Measurements from ENCODE around the gene ADAMTS14. TPM values are rescaled to one million over a fixed set of nuclear protein-coding genes. Genes with fewer than 3 reads are reported as not detected.

The ADAMTS14 gene
- total RNA-seq, 2 experiments from 2014 or later: 0.16 to 0.25 TPM

GRCh38 chr10:70743430-70743788 lies 71.1 kb downstream of the ADAMTS14 start:
- H3K4me1 Mint-ChIP-seq (ENCODE audit: low read depth): peaks cover 10% of the 10 kb centered on the region

DNA sequence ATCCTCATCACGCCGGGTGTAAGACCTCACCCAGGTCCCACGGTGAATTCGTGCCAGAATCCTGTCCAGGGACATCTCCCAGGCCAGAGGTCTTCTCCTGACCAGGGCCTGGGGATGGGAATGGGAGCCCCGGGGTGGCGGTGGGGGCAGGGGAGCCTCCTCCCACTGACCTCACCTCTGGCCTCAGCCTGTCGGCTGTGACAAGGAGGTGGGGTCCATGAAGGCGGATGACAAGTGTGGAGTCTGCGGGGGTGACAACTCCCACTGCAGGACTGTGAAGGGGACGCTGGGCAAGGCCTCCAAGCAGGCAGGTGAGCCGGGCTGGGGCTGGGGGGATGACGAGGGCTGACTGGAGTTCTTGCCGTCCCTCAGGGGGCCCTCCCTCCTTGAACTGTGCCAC lies 71.6 kb downstream of the ADAMTS14 start:
- no peak for TF ChIP-seq CTCF (IDR thresholded peaks at IDR 0.05)
- Mint-ChIP-seq H3K27me3 (no peaks in the 10 kb centered on the region), H3K9me3 (no peaks in the 10 kb centered on the region), H3K36me3 (ENCODE audit: low read depth) (no peaks in the 10 kb centered on the region), H3K4me3 (no peak overlapping the region), H3K27ac (no peak overlapping the region), H3K4me1 (ENCODE audit: low read depth) (peaks cover 10% of the 10 kb centered on the region)
- ChIA-PET CTCF (interaction anchor here (1.6 to 2.2 kb wide), 2 partner anchors 11 to 13 kb away, joined by 5 to 9 read pairs; no protein-coding TSS in a partner anchor), POLR2A (no interaction called here)
- intact Hi-C loops (cut with micrococcal nuclease): no loop called here
- DNase-seq (no peak), ATAC-seq (no peak)

More at GRCh38 chr10:70743430-70743788, 71.1 kb downstream of the ADAMTS14 start:
- Mint-ChIP-seq H3K4me3 (no peak overlapping the region), H3K27me3 (no peaks in the 10 kb centered on the region), H3K9me3 (no peaks in the 10 kb centered on the region), H3K36me3 (ENCODE audit: low read depth) (no peaks in the 10 kb centered on the region), H3K27ac (no peak overlapping the region)
- ATAC-seq: no peak
- POLR2A ChIA-PET: no interaction called here
- no peak for DNase-seq
- CTCF ChIA-PET: interaction anchor here (1.6 to 2.2 kb wide), 3 partner anchors 10 to 15 kb away, joined by 5 to 12 read pairs (median 9); no protein-coding TSS in a partner anchor
- no peak for TF ChIP-seq CTCF (IDR thresholded peaks at IDR 0.05)
- intact Hi-C loops (cut with micrococcal nuclease): no loop called here

GRCh38 chr10:70744617-70745143 lies 72.4 kb downstream of the ADAMTS14 start:
- no peak for ATAC-seq
- H3K36me3 Mint-ChIP-seq (ENCODE audit: low read depth): no peaks in the 10 kb centered on the region
- H3K4me3 Mint-ChIP-seq: no peak overlapping the region
- H3K27ac Mint-ChIP-seq: no peak overlapping the region
- POLR2A ChIA-PET: interaction anchor here (1.4 kb wide), 1 partner anchor 213 kb away, joined by 3 read pairs; no protein-coding TSS in a partner anchor
- no peaks in the 10 kb centered on the region for H3K9me3 Mint-ChIP-seq
- H3K27me3 Mint-ChIP-seq: no peaks in the 10 kb centered on the region
- CTCF ChIA-PET: interaction anchor here (0.6 to 1.7 kb wide), 4 partner anchors 10 to 126 kb away, joined by 3 to 5 read pairs (median 3); no protein-coding TSS in a partner anchor
- no peak for TF ChIP-seq CTCF (IDR thresholded peaks at IDR 0.05)
- H3K4me1 Mint-ChIP-seq (ENCODE audit: low read depth): peaks cover 10% of the 10 kb centered on the region
- intact Hi-C loops (cut with micrococcal nuclease): no loop called here
- DNase-seq: no peak

DNA sequence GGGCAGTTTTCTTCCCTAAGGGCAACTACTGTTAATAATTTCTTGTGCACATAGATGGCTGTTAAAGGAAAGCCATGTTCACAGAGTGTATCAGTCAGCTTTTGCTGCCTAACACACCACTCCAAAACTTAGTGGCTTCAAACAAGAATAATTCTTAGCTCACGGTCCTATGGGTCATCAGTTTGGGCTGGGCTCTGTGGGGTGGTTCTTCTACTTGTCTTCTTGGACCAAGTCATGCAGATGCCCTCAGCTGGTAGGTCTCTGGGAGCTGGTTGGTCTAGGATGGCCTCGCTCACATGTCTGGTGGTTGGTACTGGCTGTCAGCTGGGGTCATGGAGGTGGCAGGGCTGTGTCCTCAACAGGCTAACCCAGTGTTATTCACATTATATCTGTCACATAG lies 73.2 kb downstream of the ADAMTS14 start:
- H3K27ac Mint-ChIP-seq: no peak overlapping the region
- no peaks in the 10 kb centered on the region for H3K27me3 Mint-ChIP-seq
- H3K4me1 Mint-ChIP-seq (ENCODE audit: low read depth): peaks cover 10% of the 10 kb centered on the region
- no peaks in the 10 kb centered on the region for H3K9me3 Mint-ChIP-seq
- no peak overlapping the region for H3K4me3 Mint-ChIP-seq
- CTCF ChIA-PET: interaction anchor here (0.8 to 1.7 kb wide), 4 partner anchors 13 to 195 kb away, joined by 3 to 7 read pairs (median 3); no protein-coding TSS in a partner anchor
- intact Hi-C loops (cut with micrococcal nuclease): no loop called here
- H3K36me3 Mint-ChIP-seq (ENCODE audit: low read depth): no peaks in the 10 kb centered on the region
- TF ChIP-seq CTCF (IDR thresholded peaks at IDR 0.05): no peak
- DNase-seq: no peak
- no peak for ATAC-seq
- POLR2A ChIA-PET: interaction anchor here (1.4 kb wide), 1 partner anchor 214 kb away, joined by 3 read pairs; no protein-coding TSS in a partner anchor

DNA sequence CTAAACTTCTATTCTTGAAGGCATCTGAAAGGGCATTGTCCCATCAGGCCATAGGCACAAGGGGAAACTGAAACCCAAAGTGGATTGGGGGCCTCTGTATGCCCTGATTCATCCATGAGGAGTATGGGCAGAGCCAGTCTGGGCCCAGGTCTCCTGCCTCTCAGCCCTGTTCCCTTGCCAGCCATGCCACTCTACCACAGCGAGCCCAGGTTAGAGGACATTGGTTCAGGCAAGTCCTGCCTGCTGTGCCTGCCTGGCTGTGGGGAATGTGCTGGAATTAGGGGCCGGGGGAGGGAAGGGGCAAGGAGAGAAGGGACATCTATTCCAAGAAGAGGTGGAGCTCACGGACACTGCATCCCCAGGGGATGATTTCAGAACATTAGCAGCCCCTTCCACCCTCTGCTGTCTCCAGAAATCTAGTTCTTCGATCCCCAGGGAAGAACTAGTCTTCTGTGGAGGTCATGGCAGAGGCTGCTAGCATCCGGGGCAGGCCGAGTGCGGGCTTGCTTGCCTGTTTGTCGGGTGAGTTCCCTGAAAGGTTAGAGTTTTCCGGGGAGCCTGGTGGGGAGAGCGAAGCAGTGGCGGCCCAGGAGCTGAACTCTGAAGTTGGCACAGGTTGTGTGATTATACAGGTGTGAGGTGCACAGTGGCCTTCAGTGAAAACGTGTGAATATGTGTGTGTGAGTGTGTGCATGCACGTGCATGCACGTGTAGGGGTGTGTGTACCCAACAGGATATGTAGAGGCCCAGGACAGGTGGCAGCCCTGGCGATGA lies 75.1 kb downstream of the ADAMTS14 start:
- no peak for TF ChIP-seq CTCF (IDR thresholded peaks at IDR 0.05)
- ATAC-seq (no peak), DNase-seq (no peak)
- ChIA-PET CTCF (interaction anchor here (1.4 kb wide), 2 partner anchors 128 to 187 kb away, joined by 3 to 4 read pairs; no protein-coding TSS in a partner anchor), POLR2A (no interaction called here)
- Mint-ChIP-seq H3K27ac (peak overlapping the region; percentile 40), H3K9me3 (no peaks in the 10 kb centered on the region), H3K27me3 (no peaks in the 10 kb centered on the region), H3K4me3 (no peak overlapping the region), H3K4me1 (ENCODE audit: low read depth) (peaks cover 8% of the 10 kb centered on the region), H3K36me3 (ENCODE audit: low read depth) (no peaks in the 10 kb centered on the region)
- intact Hi-C loops (cut with micrococcal nuclease): no loop called here

Measured in activated CD8-positive, alpha-beta T cell treated with anti-CD3 and anti-CD28 coated beads for 36 hours (primary cell).